ENCODE results near the gene KAT6B. TPM values are rescaled to one million over a fixed set of nuclear protein-coding genes. Genes with fewer than 3 reads are reported as not detected.

The KAT6B gene
- total RNA-seq, 1 donor from 2014 or later: 21.3 TPM

DNA sequence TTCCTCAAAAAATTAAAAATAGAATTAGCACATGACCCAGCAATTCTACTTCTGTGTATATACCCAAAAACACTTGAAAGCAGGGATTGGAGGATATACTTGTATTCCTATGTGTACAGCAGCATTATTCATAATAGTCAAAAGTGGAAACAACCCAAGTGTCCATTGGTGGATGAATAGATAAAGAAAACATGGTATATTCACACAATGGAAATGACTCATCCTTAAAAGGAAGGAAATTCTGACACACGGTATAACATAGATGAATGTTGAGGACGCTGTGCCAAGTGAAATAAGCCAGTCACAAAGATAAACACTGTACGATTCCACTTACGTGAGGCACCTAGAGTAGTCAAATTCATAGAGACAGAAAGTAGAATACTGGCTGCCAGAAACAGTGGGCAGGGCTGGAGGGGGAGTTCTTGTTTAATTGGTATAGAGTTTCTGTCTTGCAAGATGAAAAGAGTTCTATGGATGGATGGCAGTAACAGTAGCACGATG, 26.6 kb upstream of the KAT6B start:
- Mint-ChIP-seq H3K4me3 (no peak overlapping the region), H3K36me3 (no peaks in the 10 kb centered on the region), H3K27me3 (ENCODE audit: insufficient read depth, low read depth) (peaks cover 3% of the 10 kb centered on the region), H3K9me3 (no peaks in the 10 kb centered on the region), H3K27ac (no peak overlapping the region), H3K4me1 (no peaks in the 10 kb centered on the region)
- Histone ChIP-seq H2AFZ (replicated peaks) (no peak overlapping the region), H3K4me1 (no peaks in the 10 kb centered on the region), H3K79me2 (ENCODE audit: low read depth) (no peaks in the 10 kb centered on the region), H3K36me3 (no peaks in the 10 kb centered on the region), H3K27ac (no peak overlapping the region), H4K20me1 (ENCODE audit: low read depth) (no peaks in the 10 kb centered on the region), H3K9ac (no peak overlapping the region), H3K9me3 (ENCODE audit: low read depth) (no peaks in the 10 kb centered on the region), H3K4me3 (no peak overlapping the region), H3K4me2 (no peak overlapping the region), H3K27me3 (no peaks in the 10 kb centered on the region), H3F3A (ENCODE audit: low read depth) (no peaks in the 10 kb centered on the region)
- TF ChIP-seq, protein P1, sequence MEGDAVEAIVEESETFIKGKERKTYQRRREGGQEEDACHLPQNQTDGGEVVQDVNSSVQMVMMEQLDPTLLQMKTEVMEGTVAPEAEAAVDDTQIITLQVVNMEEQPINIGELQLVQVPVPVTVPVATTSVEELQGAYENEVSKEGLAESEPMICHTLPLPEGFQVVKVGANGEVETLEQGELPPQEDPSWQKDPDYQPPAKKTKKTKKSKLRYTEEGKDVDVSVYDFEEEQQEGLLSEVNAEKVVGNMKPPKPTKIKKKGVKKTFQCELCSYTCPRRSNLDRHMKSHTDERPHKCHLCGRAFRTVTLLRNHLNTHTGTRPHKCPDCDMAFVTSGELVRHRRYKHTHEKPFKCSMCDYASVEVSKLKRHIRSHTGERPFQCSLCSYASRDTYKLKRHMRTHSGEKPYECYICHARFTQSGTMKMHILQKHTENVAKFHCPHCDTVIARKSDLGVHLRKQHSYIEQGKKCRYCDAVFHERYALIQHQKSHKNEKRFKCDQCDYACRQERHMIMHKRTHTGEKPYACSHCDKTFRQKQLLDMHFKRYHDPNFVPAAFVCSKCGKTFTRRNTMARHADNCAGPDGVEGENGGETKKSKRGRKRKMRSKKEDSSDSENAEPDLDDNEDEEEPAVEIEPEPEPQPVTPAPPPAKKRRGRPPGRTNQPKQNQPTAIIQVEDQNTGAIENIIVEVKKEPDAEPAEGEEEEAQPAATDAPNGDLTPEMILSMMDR (IDR thresholded peaks at IDR 0.05): no peak
- no peak for TF ChIP-seq EZH2 (IDR thresholded peaks at IDR 0.05)
- no peak for TF ChIP-seq EZH2phosphoT487 (IDR thresholded peaks at IDR 0.05)
- DNase-seq (ENCODE audit: low spot score): no peak

GRCh38 chr10:74801447-74801846, 25.0 kb upstream of the KAT6B start:
- Mint-ChIP-seq H3K27ac (no peak overlapping the region), H3K27me3 (ENCODE audit: insufficient read depth, low read depth) (peaks cover 3% of the 10 kb centered on the region), H3K4me3 (no peak overlapping the region), H3K9me3 (no peaks in the 10 kb centered on the region), H3K36me3 (no peaks in the 10 kb centered on the region), H3K4me1 (no peaks in the 10 kb centered on the region)
- H3K9ac ChIP-seq: no peak overlapping the region
- no peak for DNase-seq (ENCODE audit: low spot score)
- H3K27ac ChIP-seq: no peak overlapping the region
- H3K79me2 ChIP-seq (ENCODE audit: low read depth): no peaks in the 10 kb centered on the region
- no peaks in the 10 kb centered on the region for H3K27me3 ChIP-seq
- H3K4me1 ChIP-seq: no peaks in the 10 kb centered on the region
- H3K4me3 ChIP-seq: no peak overlapping the region
- H3K9me3 ChIP-seq (ENCODE audit: low read depth): no peaks in the 10 kb centered on the region
- TF ChIP-seq EZH2phosphoT487 (IDR thresholded peaks at IDR 0.05) (no peak), EZH2 (IDR thresholded peaks at IDR 0.05) (no peak)
- TF ChIP-seq, protein P1 (IDR thresholded peaks at IDR 0.05): no peak
- H3F3A ChIP-seq (ENCODE audit: low read depth): no peaks in the 10 kb centered on the region
- no peaks in the 10 kb centered on the region for H3K36me3 ChIP-seq
- H2AFZ ChIP-seq (replicated peaks): no peak overlapping the region
- no peak overlapping the region for H3K4me2 ChIP-seq
- H4K20me1 ChIP-seq (ENCODE audit: low read depth): no peaks in the 10 kb centered on the region

DNA sequence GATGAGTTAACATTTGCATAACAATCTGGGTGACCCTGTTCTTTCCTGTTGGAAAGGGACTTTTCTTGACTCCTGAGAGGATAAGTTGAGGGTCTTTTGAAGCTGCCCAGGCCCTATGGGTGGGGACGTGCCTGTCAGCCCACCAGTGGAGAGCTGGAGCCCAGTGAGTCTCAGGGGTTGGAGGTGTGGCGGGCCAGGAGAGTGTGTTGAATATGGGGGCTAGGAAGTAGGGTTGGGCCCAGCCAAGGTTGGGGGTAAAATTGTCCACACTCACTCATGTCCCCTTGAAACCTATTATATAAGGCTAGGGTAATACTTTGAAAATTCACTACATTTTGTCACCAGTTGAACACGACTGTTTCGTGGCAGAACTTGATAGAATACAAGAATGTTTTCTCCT, 17.9 kb upstream of the KAT6B start:
- Histone ChIP-seq H3K9me3 (ENCODE audit: low read depth) (no peaks in the 10 kb centered on the region), H3K4me3 (no peak overlapping the region), H3F3A (ENCODE audit: low read depth) (no peaks in the 10 kb centered on the region)

DNA sequence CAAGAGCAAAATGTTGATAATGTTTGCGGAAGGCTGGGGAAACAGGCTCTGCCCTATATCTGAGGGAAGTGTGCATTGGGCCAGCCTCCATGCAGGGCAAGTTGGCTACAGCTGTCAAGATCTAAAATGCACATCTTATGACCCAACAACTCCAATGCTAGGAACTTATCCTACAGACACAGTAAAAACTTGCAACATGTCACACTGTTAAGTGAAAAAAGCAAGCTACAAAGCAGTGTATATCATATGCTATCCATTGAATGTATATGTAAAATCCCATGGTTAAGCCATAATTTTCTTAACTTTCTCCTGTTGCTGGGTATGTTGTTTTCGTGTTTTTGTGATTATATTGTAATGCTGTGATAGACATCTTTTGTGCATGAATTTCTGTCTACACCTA, 16.3 kb upstream of the KAT6B start:
- Histone ChIP-seq H3K79me2 (ENCODE audit: low read depth) (no peaks in the 10 kb centered on the region), H3K9me3 (ENCODE audit: low read depth) (no peaks in the 10 kb centered on the region), H3K4me2 (no peak overlapping the region), H3K9ac (no peak overlapping the region), H3K27ac (no peak overlapping the region), H2AFZ (replicated peaks) (no peak overlapping the region), H3K27me3 (no peaks in the 10 kb centered on the region), H3K36me3 (no peaks in the 10 kb centered on the region), H3F3A (ENCODE audit: low read depth) (peaks cover 7% of the 10 kb centered on the region), H4K20me1 (ENCODE audit: low read depth) (no peaks in the 10 kb centered on the region), H3K4me1 (peaks cover 5% of the 10 kb centered on the region), H3K4me3 (no peak overlapping the region)
- Mint-ChIP-seq H3K27me3 (ENCODE audit: insufficient read depth, low read depth) (peaks cover 2% of the 10 kb centered on the region), H3K36me3 (peaks cover 3% of the 10 kb centered on the region), H3K9me3 (peaks cover 14% of the 10 kb centered on the region), H3K4me3 (no peak overlapping the region), H3K27ac (no peak overlapping the region), H3K4me1 (peaks cover 3% of the 10 kb centered on the region)
- no peak for TF ChIP-seq EZH2phosphoT487 (IDR thresholded peaks at IDR 0.05)
- TF ChIP-seq, protein P1 (IDR thresholded peaks at IDR 0.05): no peak
- TF ChIP-seq EZH2 (IDR thresholded peaks at IDR 0.05): no peak
- DNase-seq (ENCODE audit: low spot score): no peak

More for the DNA sequence above, 17.9 kb upstream of the KAT6B start:
- Histone ChIP-seq H3K4me2 (no peak overlapping the region), H3K36me3 (no peaks in the 10 kb centered on the region), H3K27me3 (no peaks in the 10 kb centered on the region), H3K4me1 (no peaks in the 10 kb centered on the region), H3K9ac (no peak overlapping the region), H4K20me1 (ENCODE audit: low read depth) (no peaks in the 10 kb centered on the region), H3K27ac (no peak overlapping the region), H2AFZ (replicated peaks) (no peak overlapping the region), H3K79me2 (ENCODE audit: low read depth) (no peaks in the 10 kb centered on the region)
- H3K4me3 Mint-ChIP-seq: no peak overlapping the region
- H3K27ac Mint-ChIP-seq: no peak overlapping the region
- H3K9me3 Mint-ChIP-seq: peaks cover 13% of the 10 kb centered on the region
- TF ChIP-seq EZH2phosphoT487 (IDR thresholded peaks at IDR 0.05) (no peak), EZH2 (IDR thresholded peaks at IDR 0.05) (no peak)
- H3K27me3 Mint-ChIP-seq (ENCODE audit: insufficient read depth, low read depth): peaks cover 2% of the 10 kb centered on the region
- DNase-seq (ENCODE audit: low spot score): no peak
- H3K4me1 Mint-ChIP-seq: no peaks in the 10 kb centered on the region
- peaks cover 3% of the 10 kb centered on the region for H3K36me3 Mint-ChIP-seq

Measured in neural progenitor cell (in vitro differentiated cells).